Choroid plexus epithelial cell (primary cell): ENCODE results near the gene GNB1L.

Experiments
- DNase-seq: peaks from one replicate; pipeline ENCODE4 v3.0.0-alpha.2; 2010; ENCODE audit warnings: low read depth
- H3K4me3 ChIP-seq: 2 replicates; pipeline ENCODE4 v1.5.1; 2011; ENCODE audit warnings: low read depth, mild to moderate bottlenecking, control low read depth, low read length, moderate library complexity
- TF ChIP-seq, protein P1 (sequence below): conservative IDR thresholded peaks from 2 replicates; pipeline ENCODE4 v1.5.1; 2011; ENCODE audit warnings: low read depth, mild to moderate bottlenecking, control low read depth, inconsistent platforms, low read length, moderate library complexity

The GNB1L gene

GRCh38 chr22:19815093-19815822 is 39.4 kb downstream of the GNB1L start:
- TF ChIP-seq, protein P1, sequence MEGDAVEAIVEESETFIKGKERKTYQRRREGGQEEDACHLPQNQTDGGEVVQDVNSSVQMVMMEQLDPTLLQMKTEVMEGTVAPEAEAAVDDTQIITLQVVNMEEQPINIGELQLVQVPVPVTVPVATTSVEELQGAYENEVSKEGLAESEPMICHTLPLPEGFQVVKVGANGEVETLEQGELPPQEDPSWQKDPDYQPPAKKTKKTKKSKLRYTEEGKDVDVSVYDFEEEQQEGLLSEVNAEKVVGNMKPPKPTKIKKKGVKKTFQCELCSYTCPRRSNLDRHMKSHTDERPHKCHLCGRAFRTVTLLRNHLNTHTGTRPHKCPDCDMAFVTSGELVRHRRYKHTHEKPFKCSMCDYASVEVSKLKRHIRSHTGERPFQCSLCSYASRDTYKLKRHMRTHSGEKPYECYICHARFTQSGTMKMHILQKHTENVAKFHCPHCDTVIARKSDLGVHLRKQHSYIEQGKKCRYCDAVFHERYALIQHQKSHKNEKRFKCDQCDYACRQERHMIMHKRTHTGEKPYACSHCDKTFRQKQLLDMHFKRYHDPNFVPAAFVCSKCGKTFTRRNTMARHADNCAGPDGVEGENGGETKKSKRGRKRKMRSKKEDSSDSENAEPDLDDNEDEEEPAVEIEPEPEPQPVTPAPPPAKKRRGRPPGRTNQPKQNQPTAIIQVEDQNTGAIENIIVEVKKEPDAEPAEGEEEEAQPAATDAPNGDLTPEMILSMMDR = no peak
- DNase-seq = no peak
- H3K4me3 ChIP-seq = no peak overlapping the region

DNA sequence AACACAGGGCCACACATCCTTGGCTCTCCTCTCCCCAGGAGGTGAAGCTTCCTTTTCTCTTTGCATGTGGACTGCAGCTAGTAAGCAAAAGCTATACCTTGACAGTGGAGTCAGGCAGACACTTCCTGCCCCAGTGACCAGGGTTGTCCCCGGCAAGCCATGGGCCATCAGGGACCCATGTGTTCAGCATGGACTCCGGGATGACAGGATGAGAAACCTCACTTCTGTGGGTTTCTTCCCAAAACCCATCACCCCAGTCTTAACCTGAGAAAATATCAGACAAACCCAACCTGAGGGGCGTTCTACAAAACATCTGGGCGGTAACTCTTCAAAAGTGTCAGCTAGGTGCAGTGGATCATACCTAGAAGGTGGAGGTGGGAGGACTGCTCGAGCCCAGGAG is 40.2 kb downstream of the GNB1L start:
- TF ChIP-seq, protein P1 = no peak
- H3K4me3 ChIP-seq = no peak overlapping the region
- no peak for DNase-seq

DNA sequence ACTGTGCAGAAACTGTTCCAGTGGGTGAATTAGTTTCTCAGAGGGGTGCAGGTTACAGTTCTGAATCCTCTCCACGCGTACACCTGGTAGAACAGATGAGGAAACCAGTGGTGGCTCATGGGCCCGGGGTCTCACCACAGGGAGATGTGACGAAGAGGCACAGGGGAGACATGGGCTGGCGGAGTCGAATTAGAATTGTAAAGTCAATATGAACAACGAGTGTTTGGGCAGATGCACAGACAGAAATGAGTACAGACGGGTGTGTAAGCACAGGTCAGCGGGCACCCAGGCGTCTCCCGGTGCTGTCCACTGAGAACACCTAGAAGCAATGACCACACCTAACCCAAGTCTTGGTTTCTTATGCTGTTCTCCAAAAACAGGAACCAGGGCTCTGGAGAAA is 41.8 kb downstream of the GNB1L start:
- no peak overlapping the region for H3K4me3 ChIP-seq
- TF ChIP-seq, protein P1 = no peak
- no peak for DNase-seq

GRCh38 chr22:19811811-19812771 is 42.6 kb downstream of the GNB1L start:
- no peak for DNase-seq
- TF ChIP-seq, protein P1 = no peak
- H3K4me3 ChIP-seq = no peak overlapping the region

DNA sequence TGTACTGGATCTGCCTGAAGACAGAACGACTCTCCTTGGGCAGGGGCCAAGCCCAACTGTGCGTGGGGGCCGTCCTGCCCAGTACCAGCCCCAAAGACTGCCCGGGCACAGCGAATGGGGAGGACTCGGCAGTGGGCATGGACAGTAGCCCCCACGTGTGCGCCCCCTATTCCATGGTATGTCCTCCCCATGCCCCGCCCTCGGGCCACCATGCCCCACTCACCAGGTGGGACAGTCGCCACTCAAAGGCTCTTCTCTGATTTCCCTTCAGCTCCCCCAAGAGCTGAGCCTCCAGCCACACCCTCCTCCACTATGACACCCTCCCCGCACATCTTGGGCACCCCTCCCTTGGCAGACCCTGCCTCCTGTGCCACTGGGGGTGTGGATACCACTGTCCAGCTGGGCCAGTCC is 43.5 kb downstream of the GNB1L start:
- no peak for DNase-seq
- H3K4me3 ChIP-seq = no peak overlapping the region
- TF ChIP-seq, protein P1 = no peak

- no peak overlapping the region for H3K4me3 ChIP-seq
- peak; percentile 76 for DNase-seq
- TF ChIP-seq, protein P1 = no peak
These were observed 44.1 kb downstream of the GNB1L start for GRCh38 chr22:19810381-19811201.
